GM12865 (cell line): Measurements from ENCODE around the gene ZNF493.

Experiments
- DNase-seq: peaks from one replicate; pipeline ENCODE4 v3.0.0; 2010; ENCODE audit warnings: low read depth
- H3K4me3 ChIP-seq: 2 replicates; pipeline ENCODE4 v1.5.1; 2011; ENCODE audit warnings: mild to moderate bottlenecking, low read depth, low read length, control low read depth
- CTCF ChIP-seq: IDR thresholded peaks from 2 replicates; pipeline ENCODE4 v1.5.1; 2011; ENCODE audit warnings: low read length, control low read depth, low read depth, inconsistent platforms; ENCODE audit not compliant: insufficient read depth; ENCODE audit errors: missing control alignments

The ZNF493 gene

GRCh38 chr19:21398851-21399250 lies 1.9 kb downstream of the ZNF493 start:
- no peak for DNase-seq

GRCh38 chr19:21402303-21402985 lies 5.5 kb downstream of the ZNF493 start:
- no peak overlapping the region for H3K4me3 ChIP-seq
- no peak for TF ChIP-seq CTCF
- DNase-seq = no peak

More at GRCh38 chr19:21398851-21399250, 1.9 kb downstream of the ZNF493 start:
- H3K4me3 ChIP-seq = no peak overlapping the region
- TF ChIP-seq CTCF = no peak

GRCh38 chr19:21410166-21410565 lies 13.2 kb downstream of the ZNF493 start:
- H3K4me3 ChIP-seq = no peak overlapping the region
- TF ChIP-seq CTCF = no peak
- DNase-seq = no peak

- TF ChIP-seq CTCF = no peak
- H3K4me3 ChIP-seq = no peak overlapping the region
- no peak for DNase-seq
These were observed 25.3 kb downstream of the ZNF493 start for GRCh38 chr19:21422244-21422643.

GRCh38 chr19:21423057-21424041 lies 26.4 kb downstream of the ZNF493 start:
- no peak overlapping the region for H3K4me3 ChIP-seq
- TF ChIP-seq CTCF = no peak
- DNase-seq = no peak

- no peak for TF ChIP-seq CTCF
- DNase-seq = no peak
- H3K4me3 ChIP-seq = no peak overlapping the region
These were observed 33.7 kb downstream of the ZNF493 start for GRCh38 chr19:21430675-21431074.
